ENCODE data around the gene RAB34.
A peak's percentile ranks its signal among the peaks of the same experiment; 100 is the strongest.

The RAB34 gene

DNA sequence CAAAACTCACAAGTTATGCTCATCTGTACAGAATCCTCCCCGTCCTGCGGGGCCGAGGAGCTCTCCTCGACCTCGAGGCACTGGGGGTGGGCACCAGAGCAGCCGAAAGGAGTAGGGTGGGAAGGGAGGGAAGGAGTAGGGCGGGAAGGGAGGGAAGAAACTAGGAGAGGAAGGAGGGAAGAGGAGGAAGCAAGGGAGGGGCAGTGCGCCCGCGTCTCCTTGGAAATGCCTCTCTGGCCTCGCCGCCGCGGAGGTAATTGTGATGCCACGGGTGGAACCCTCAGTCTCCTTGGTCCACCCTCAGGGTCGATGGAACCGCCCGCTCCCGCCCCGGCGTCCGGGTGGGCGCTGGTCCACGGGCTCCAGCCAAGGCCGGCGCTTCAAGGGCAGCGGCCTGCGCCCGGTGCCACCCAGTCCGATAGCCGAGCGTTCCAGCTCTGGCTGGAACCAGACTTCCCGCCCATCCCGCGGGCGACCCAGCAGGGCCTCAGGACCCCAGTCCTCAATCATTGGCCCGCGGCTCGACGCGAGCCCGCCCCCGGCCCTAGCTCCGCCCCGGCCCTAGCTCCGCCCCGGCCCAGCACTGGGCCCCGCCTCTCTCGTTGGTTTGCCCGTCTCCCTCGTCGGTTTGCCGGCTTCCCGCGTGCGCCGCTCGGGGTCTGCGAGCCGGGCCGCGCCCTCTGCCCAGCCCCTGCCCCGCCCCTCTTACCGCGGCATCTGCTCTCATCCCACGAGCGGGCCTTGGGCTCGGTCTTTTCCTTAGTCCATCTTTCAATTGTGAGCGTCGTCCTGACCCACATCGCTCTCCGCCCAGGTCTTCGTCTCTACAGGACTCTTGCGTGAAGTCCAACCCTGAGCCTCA, 6.6 kb downstream of the RAB34 start:
- DNase-seq: peak; percentile 83

DNA sequence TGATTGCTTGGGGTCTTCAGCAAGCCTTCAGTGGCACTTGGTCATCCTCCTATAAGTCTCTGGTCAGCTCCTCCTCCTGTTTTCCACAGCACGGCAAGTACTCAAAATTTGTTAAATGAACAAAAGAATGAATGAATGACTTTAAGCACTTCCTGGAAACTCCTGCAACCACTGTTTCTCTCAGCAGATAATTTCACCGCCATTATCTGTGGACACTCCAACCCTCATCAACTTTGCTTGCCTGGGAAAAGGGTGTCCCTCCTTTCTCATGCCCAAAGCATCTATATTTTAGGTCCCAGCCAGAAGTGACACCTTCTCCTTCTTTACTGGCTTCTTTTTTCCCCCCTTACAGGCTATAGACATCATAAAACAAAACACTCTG, 10.3 kb downstream of the RAB34 start:
- no peak for DNase-seq

DNA sequence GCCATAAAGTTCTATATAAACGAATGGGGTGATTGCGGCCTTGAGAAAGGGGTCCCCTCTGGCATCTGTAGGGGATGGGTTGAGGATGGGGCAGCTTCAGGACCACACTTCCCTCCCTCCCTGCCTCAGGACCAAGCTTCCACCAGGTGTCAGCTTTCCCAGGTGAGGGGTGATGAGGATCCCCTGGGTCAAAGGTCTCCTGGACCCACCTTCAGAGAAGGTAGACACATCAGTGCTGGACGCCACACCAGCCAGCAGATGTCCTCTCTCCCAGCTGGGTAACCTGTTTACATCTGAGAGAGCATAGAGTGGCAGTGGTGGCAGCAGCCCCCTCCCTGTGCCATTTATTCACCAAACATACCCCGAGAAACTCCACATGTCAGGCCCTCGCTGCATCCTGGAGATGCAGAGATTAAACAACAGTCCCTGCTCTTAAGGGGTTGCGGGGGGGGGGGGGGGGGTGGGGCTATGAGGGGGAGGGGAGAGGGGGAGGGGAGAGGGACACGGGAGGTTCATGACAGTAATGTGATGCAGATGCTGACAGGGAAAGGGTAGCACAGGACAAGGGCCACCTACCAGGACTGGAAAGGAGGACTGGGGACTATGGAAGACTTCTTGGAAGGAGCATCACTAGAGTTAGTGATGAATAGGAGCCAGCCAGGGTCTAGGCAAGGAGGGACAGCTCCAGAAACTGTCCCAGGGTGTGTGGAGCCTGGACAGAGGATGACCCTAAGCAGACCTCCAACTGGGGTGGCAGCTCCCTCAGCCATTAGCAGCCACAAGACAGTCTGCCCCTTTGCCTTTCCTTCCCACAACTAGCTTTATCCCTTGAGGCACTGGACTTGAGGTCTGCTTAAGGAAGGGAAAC, 11.0 kb downstream of the RAB34 start:
- DNase-seq: no peak

DNA sequence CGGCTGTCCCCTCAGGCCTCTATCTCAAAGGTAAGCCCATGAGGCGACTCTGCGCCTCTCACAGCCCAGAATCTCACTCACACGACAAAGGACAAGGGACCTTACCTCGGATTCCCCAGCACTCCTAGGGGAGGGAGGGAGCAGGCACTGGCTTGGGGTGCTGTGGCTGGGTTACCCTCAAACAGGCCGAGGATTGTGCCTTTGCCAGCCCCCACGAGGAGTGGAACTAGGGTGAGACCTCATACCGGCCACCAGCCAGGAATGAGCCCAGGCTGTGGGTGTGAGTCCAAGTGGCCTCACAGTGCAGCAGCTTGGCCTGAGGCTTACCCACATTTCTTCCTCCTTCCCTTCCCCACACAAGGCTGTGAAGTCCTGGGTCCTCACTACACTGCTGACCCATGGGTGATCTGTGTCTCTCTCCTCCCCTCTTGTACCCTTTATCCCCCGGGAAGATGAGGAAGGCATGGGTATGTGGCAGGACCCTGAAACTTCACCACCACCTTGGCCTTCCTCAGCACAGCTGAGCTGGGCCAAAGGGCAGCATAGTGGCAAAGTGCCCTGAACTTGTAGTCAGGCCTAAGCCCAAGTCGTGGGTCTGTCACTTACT, 11.8 kb downstream of the RAB34 start:
- no peak for DNase-seq

DNA sequence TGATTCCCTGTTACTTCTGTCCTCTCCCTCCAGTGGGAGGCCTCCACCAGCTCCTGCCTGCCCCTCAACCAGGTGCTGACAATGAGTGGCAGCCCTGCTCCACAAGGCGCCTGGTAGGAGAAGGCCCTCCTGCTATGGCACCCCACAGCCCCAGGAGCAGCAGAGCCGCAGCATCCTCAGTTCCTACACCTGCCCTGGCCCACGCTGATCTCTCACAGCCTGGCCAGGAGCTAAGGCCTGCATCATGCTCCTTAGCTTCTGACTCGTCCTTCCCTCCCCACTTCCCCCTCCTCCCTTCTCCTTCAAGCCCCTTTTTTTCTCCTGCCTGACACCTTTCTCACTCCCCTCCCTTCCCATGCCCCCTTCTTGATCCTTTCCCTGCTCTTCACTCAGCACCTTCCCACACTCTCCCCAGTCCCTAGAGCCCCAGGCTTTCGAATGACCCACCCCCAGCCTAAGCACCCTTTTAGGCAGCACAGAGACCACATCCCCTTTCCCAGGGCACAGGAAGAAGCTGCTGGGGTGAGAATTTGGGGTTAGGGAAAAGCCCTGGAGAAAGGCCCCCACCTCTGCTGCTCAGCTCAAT, 12.5 kb downstream of the RAB34 start:
- DNase-seq: no peak

DNA sequence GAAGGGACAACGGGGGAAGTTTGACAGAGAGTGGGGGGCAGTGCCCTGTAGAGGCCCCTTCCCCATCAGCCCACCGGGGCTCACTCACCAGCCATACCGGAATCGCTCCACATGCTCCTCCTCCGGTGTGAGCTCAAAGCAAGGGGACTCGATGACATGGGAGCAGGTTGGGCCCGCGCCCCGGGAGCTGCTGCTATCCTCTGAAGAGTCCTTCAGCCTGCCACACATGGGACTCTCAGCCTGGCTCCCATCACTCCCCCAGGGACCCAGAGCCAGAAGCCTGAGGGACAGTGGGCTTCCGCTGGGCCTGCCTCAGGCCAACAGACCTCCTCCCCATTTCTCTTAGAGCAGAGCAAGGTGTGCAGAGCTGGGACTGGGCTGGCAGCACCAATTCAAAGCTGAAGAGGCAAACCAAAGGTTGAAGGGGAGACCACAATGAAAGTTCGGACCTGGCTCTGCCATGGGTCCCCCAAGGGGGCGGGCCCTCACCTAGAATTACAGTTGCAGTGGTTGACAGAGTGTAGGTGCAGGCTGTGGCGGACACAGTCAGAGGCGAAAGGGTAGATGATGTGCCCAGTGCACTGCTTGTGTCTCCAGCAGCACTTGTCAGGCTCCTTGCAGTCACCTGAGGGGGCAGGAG, 13.3 kb downstream of the RAB34 start:
- no peak for DNase-seq

DNA sequence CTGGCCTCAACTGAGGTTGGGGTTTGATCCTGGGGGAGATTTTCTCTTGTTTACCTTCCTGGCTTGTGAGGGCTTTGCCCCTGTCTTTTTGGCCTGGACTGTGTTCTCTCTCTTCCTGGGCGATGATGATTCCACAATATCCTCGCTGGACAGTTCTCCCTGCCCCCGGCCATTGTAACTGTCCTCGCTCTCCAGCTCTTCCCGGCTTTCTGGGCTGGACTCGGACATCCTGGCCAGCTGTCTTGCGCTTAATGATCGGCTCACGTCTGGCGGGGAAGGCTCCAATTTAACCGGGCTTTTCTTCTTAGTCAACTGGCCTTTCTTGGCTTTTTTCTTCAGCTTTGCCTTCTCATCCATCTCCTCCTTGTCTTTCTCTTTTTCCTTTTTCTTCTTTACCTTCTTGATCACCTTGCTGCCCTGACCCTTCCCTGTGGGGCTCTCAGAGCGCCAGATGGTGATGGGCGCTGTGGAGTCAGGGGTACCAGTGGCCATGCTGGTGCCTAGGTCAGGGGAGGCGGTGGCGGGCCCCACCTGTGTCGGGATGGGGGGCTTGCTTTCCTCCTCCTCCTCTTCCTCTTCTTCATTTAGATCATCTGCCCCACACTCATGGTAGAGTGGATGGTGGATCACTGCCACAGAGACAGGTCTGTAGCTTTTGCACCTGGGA, 14.0 kb downstream of the RAB34 start:
- no peak for DNase-seq

DNA sequence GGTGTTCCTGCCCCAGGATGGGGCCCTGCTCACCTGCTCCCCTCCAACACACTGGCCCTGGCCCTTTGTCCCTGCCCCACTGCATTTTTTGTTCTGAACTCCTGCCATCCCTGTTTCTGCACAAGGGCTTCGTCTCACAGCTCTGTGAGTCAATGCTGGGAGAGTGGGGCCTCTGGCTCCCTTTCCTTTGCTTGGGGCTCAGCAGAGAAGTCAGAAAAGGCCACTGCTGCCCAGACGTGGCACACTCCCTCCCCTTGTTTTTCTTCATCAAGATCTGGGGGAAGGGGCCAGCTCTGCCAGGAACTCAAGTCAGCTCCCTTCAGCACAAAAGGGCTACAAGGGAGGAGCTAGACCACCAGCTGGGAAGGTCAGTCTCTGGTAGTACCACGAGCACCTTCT, 14.9 kb downstream of the RAB34 start:
- no peak for DNase-seq

DNA sequence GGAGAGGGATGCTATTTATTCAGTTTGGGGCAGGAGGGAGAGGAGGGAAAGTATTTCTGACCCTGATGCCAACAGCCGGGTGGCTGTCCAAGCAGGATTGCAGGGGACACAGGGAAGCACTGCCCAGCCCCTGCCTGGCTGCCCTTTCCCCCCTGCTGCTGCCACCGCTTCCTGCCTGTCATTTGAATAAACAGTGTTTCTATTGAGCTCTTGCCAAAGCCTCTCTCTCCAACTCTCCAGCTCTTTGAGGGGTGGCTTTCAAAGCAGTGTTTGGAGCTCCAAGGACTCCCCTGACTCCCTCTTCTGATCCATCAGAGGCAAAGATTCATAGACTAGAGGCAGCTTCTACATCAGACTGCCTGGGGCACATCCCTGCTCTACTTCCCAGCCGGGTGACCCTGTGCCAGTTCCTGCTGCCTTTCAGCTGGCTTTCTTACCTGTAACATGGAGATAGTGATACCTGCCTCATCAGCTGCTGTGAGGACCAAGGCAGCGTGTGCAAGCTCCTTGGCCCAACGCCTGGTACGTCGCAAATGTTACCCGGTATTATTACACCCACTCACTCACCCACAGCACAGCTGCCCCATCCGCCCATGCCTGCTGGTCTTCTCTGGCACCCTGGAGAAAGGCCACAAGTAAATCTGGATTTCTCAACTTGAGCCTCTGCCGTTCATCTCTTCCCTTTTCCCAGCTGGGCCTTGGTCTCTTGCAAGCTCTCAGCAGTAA, 15.5 kb downstream of the RAB34 start:
- no peak for DNase-seq

DNA sequence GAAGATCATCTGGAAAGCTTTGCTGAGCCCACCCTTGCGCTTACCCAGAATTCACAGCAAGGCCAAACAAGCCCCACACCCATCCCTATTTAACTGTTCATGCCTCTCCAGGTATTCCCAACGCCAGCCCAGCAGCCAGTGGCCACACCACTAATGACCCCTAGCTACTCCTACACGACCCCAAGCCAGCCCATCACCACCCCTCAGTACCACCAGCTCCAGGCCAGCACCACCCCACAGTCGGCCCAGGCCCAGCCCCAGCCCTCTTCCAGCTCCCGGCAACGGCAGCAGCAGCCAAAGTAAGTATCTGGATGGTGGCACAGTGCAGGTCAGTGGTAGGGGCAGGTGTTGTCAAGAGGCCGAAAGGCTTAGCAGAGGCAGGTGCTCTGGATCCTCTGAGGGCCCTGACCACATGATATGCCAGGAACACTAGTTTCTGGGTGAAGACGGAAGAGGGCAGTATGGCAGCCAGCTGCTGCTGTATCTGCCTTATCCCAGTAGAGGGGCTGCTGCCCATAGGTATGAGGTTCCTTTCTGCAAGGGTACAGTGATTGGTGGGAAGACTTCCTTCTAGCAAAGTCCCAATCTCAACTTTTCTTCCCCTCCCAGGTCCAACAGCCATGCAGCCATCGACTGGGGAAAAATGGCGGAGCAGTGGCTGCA, 16.7 kb downstream of the RAB34 start:
- DNase-seq: no peak

DNA sequence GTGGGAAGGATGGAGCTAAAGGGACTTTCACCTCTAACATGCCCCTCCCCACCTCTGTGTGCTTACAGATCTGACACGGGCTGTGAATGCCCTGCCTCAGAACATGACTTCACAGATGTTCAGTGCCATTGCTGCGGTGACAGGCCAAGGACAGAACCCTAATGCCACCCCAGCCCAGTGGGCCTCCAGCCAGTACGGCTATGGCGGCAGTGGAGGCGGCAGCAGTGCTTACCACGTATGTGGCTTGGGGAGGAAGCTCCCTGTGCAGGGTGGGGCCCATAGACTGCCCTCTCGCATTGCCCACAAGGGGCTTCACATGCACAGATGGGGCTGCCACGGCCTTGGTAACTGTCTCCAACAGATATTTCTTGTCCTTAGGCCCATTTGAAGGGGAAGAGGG, 17.4 kb downstream of the RAB34 start:
- DNase-seq: no peak

DNA sequence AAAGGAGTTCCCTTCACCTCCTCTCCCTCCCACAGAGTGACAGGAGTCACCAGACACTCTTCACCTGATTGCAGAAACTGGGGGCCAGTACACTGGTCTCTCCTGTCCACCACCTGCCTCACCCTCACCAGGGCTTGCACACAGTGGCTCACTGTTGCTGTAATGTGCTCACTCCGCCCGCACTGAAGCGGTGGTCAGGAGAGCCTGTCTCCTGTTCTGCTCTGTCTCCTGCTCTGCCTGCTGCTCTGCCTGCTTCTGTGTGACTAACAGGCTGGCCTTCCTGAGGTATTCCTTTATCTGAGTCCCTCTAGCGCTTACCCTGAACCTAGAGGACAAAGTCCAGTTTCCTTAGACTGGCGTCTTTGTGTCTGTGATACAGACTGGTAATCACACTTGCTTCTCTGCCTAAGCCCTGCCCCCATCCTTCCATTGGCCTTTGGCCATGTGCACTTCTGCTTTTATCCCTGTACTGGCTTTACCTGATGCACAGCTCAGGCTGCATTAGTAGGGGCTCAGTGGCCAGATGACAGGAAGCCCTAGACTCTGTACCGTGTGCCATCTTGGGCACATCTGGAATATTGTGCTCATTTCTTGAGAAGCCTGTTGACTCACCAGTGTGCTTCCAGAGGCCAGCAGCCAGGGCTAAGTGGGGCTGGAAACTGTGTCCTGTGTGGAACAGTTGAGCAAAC, 19.3 kb downstream of the RAB34 start:
- DNase-seq: no peak

DNA sequence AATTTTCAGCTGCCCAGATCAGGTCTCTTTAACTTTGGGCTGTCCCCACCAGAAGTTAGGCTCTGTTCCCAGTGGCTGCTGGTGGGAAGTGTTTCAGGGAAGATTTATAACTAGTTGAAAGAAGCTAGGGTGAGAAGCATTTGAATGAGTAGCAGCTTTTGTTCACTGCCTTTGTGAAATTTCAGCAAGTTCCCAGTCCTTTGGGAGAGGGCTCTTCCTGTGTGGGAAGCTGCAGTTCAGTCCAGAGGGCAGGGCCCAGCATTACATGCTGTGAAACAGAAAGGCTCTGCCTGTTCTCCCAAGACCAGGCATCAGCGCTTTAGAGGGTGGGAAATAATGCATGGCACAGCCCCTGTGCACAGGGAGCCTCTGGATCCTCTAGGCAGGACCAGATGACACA, 23.8 kb downstream of the RAB34 start:
- DNase-seq: no peak

DNA sequence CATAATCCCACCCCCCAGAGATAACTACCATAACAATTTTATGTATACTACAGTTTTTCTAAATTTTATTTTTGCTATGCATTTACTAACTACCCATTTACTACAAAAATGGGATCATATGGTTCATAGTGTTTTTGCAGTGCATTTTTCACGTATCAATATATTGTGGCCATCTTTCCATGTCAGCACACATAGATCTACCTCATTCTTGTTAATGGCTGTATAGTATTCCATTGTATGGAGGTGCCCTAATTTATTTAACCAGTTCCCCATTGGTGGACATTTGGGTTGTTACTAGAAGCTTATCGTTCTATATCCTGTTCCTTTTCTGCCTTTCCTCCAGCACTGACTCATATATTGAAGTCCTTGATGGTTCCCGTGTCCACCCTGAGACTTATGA, 28.7 kb downstream of the RAB34 start:
- DNase-seq: no peak

DNA sequence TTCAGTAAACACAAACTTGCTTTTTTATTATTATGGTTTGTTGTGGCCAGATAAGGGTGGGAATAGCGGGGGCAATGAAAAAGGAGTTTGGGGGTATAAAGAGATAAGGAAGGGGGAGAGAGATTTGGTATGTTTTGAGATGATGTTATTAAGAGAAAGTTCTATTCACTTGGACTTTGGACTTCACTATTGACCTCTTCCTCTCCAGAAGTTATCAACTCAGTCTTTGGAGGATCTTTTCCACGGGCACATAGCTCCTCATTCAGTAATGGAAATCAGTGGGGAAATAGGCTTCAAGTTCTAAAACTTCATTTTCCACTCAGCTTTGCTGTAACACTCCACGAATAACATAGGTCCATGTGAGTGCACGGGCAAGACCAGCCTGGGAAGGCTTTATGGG, 29.2 kb downstream of the RAB34 start:
- DNase-seq: no peak

DNA sequence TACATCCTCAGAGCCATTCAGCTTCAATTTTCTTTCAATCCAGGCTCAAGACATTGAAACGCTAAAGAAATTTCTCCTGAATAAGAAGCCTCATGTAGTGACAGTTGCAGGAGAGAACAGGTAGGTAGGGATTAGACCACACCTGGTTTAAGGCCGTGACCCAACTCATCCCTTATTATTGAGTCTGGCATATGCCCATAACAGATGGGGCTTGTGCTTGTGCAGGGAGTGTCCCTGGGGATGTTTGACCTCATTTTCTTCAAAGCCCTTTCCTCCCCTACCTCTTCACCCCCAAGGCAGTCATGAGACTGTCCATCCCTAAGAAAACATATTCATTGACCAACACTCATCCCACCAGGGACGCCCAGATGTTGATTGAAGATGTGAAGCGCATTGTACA, 31.4 kb downstream of the RAB34 start:
- DNase-seq: no peak

DNA sequence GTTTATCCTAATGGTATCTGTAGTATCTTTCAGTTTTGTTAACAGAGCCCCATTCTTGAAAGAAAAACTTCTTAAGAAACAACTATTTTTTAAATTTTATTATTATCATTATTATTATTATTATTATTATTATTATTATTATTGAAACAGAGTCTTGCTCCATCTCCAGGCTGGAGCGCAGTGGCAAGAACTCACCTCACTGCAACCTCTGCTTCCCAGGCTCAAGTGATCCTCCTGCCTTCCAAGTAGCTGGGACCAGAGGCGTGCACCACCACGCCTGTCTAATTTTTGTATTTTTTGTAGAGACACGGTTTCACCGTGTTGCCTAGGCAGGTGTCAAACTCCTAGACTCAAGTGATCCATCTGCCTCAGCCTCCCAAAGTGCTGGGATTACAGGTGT, 32.3 kb downstream of the RAB34 start:
- no peak for DNase-seq

DNA sequence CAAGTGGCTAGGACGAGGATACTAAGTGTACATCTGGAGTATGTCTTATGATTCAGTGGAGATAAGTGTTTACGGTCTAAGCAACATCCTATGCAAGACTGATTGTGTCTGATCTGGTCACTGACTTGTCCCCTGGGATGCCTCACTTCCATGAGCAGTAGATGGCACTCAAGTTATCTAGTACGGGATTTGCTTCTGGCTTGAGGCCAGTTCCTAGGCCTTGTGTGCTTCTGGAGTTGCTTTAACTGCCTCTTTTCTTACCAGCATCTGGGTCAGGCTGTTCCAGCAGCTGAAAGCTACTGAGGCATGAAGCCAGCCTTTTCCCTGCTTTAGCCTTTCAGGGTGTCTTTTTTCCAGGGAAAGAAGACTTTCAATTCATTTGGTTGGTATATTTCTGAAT, 32.7 kb downstream of the RAB34 start:
- no peak for DNase-seq

DNA sequence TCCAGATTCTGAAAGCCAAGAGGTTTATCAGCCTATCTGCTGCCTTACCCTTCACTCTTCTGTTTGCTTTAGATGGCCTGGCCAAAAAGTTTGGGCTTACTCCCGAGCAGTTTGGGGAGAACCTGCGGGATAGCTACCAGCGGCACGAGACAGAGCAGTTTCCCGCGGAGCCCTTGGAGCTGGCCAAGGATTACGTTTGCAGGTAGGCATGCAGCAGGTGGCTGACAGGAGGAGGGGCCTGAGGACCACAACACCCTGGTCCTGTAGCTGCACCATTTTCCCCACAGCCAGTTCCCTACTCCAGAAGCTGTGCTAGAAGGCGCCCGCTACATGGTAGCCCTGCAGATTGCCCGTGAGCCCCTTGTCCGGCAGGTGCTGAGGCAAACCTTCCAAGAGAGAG, 35.0 kb downstream of the RAB34 start:
- DNase-seq: no peak

DNA sequence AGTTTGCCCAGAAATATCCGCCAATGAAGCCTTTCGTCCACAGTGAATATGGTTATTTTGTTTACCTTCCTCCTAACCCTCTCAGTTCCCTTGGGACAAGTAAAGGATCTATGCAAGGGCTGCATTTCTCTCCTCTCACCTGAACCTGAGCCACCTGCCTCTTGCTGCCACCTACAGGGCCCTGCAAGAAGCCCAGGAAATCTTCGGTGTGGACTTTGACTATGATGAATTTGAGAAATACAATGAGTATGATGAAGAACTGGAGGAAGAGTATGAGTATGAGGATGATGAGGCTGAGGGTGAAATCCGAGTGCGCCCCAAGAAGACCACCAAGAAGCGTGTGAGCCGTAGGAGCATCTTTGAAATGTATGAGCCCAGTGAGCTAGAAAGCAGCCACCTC, 41.7 kb downstream of the RAB34 start:
- DNase-seq: no peak

Data from central memory CD4-positive, alpha-beta T cell (primary cell).